Activated CD8-positive, alpha-beta T cell treated with anti-CD3 and anti-CD28 coated beads for 36 hours (primary cell): ENCODE measurements around the gene AUTS2. TPM values are rescaled to one million over a fixed set of nuclear protein-coding genes. Genes with fewer than 3 reads are reported as not detected.

Source experiments
- ATAC-seq: fragments of 200-7000 bp; cut with Tn5 transposase; one replicate; pipeline ENCODE4 v1.10.0; 2021; ENCODE audit warnings: mild to moderate bottlenecking, moderate library complexity
- CTCF ChIA-PET: fragments of 350-600 bp; sonication (Branson Sonifier 250); formaldehyde crosslinking; loops from one replicate; lab custom pipeline; 2021; ENCODE audit warnings: antibody characterized with exemption; lab: Charles Lee
- POLR2A ChIA-PET: fragments of 350-600 bp; sonication (Branson Sonifier 250); formaldehyde crosslinking; loops from one replicate; lab custom pipeline; 2021; ENCODE audit warnings: antibody characterized with exemption; lab: Charles Lee
- DNase-seq: peaks from one replicate; pipeline ENCODE4 v3.0.0-alpha.2; 2020
- H3K27ac Mint-ChIP-seq: one replicate; pipeline ENCODE4 v1.8.0; 2021; ENCODE audit warnings: mild to moderate bottlenecking, mixed read lengths
- H3K27me3 Mint-ChIP-seq: one replicate; pipeline ENCODE4 v1.8.0; 2021; ENCODE audit warnings: mixed read lengths
- H3K36me3 Mint-ChIP-seq: one replicate; pipeline ENCODE4 v1.8.0; 2021; ENCODE audit warnings: low read depth, mixed read lengths
- H3K4me1 Mint-ChIP-seq: one replicate; pipeline ENCODE4 v1.8.0; 2021; ENCODE audit warnings: low read depth, mixed read lengths
- H3K4me3 Mint-ChIP-seq: one replicate; pipeline ENCODE4 v1.8.0; 2021; ENCODE audit warnings: mild to moderate bottlenecking, moderate library complexity, mixed read lengths
- H3K9me3 Mint-ChIP-seq: one replicate; pipeline ENCODE4 v1.8.0; 2021; ENCODE audit warnings: mixed read lengths
- CTCF ChIP-seq: fragments of 200-600 bp; IDR thresholded peaks from one replicate; pipeline ENCODE4 v1.8.0; 2022; ENCODE audit warnings: antibody characterized with exemption, mild to moderate bottlenecking
- intact Hi-C: fragments of 100-400 bp; cut with micrococcal nuclease; formaldehyde crosslinking; loops from one replicate; pipeline ENCODE4 v1.10.0; 2022
- total RNA-seq, 2 experiments: library from RNA; stranded (reverse); gene quantifications; one replicate each; pipeline ENCODE4 v1.2.3, GENCODE V29; 2021

Gene AUTS2
- total RNA-seq, 2 experiments from 2014 or later: 3.1 to 3.3 TPM

- ChIA-PET CTCF (no interaction called here), POLR2A (no interaction called here)
- Mint-ChIP-seq H3K27me3 (no peaks in the 10 kb centered on the region), H3K36me3 (no peaks in the 10 kb centered on the region), H3K4me3 (no peak overlapping the region), H3K9me3 (peaks cover 4% of the 10 kb centered on the region), H3K27ac (no peak overlapping the region), H3K4me1 (no peaks in the 10 kb centered on the region)
- no peak for TF ChIP-seq CTCF
- DNase-seq (no peak), ATAC-seq (no peak)
- intact Hi-C loops: no loop called here
These were observed 886.0 kb downstream of the AUTS2 start for GRCh38 chr7:70484255-70484654.

GRCh38 chr7:70486977-70487376 is 888.7 kb downstream of the AUTS2 start:
- H3K27ac Mint-ChIP-seq: no peak overlapping the region
- TF ChIP-seq CTCF: no peak
- H3K27me3 Mint-ChIP-seq: no peaks in the 10 kb centered on the region
- H3K9me3 Mint-ChIP-seq: peaks cover 4% of the 10 kb centered on the region
- H3K4me3 Mint-ChIP-seq: no peak overlapping the region
- ChIA-PET CTCF (no interaction called here), POLR2A (no interaction called here)
- H3K4me1 Mint-ChIP-seq: no peaks in the 10 kb centered on the region
- DNase-seq: no peak
- no peaks in the 10 kb centered on the region for H3K36me3 Mint-ChIP-seq
- no peak for ATAC-seq
- intact Hi-C loops: no loop called here

- H3K4me1 Mint-ChIP-seq: no peaks in the 10 kb centered on the region
- H3K27me3 Mint-ChIP-seq: no peaks in the 10 kb centered on the region
- no peak for TF ChIP-seq CTCF
- ATAC-seq (no peak), DNase-seq (no peak)
- no peak overlapping the region for H3K27ac Mint-ChIP-seq
- CTCF ChIA-PET: no interaction called here
- intact Hi-C loops: no loop called here
- peaks cover 4% of the 10 kb centered on the region for H3K9me3 Mint-ChIP-seq
- no peak overlapping the region for H3K4me3 Mint-ChIP-seq
- no peaks in the 10 kb centered on the region for H3K36me3 Mint-ChIP-seq
- POLR2A ChIA-PET: no interaction called here
These were observed 889.2 kb downstream of the AUTS2 start for GRCh38 chr7:70487428-70487827.

- DNase-seq (no peak), ATAC-seq (no peak)
- intact Hi-C loops: no loop called here
- Mint-ChIP-seq H3K9me3 (peaks cover 4% of the 10 kb centered on the region), H3K36me3 (no peaks in the 10 kb centered on the region), H3K27me3 (no peaks in the 10 kb centered on the region), H3K4me3 (no peak overlapping the region), H3K4me1 (no peaks in the 10 kb centered on the region), H3K27ac (no peak overlapping the region)
- no peak for TF ChIP-seq CTCF
- CTCF ChIA-PET: no interaction called here
- POLR2A ChIA-PET: no interaction called here
These were observed 889.6 kb downstream of the AUTS2 start for GRCh38 chr7:70487886-70488285.

- ChIA-PET POLR2A (no interaction called here), CTCF (no interaction called here)
- no peaks in the 10 kb centered on the region for H3K4me1 Mint-ChIP-seq
- no peak overlapping the region for H3K4me3 Mint-ChIP-seq
- ATAC-seq (no peak), DNase-seq (no peak)
- no peak for TF ChIP-seq CTCF
- no peak overlapping the region for H3K27ac Mint-ChIP-seq
- intact Hi-C loops: no loop called here
- peaks cover 4% of the 10 kb centered on the region for H3K9me3 Mint-ChIP-seq
- no peaks in the 10 kb centered on the region for H3K36me3 Mint-ChIP-seq
- no peaks in the 10 kb centered on the region for H3K27me3 Mint-ChIP-seq
These were observed 891.5 kb downstream of the AUTS2 start for GRCh38 chr7:70489813-70490212.
